NCI-H524 (cell line): Measurements from ENCODE around the gene OR1N1.
"Not testable (repeated sequence)": the region's sequence is repeated elsewhere in the genome, so short reads cannot be mapped to it uniquely, and the experiment has no call there.

ENCODE experiments used
- DNase-seq, 2 experiments: peaks; one replicate each; lab custom pipeline; 2025; lab: John Stamatoyannopoulos, UW

The OR1N1 gene, protein sequence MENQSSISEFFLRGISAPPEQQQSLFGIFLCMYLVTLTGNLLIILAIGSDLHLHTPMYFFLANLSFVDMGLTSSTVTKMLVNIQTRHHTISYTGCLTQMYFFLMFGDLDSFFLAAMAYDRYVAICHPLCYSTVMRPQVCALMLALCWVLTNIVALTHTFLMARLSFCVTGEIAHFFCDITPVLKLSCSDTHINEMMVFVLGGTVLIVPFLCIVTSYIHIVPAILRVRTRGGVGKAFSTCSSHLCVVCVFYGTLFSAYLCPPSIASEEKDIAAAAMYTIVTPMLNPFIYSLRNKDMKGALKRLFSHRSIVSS

DNA sequence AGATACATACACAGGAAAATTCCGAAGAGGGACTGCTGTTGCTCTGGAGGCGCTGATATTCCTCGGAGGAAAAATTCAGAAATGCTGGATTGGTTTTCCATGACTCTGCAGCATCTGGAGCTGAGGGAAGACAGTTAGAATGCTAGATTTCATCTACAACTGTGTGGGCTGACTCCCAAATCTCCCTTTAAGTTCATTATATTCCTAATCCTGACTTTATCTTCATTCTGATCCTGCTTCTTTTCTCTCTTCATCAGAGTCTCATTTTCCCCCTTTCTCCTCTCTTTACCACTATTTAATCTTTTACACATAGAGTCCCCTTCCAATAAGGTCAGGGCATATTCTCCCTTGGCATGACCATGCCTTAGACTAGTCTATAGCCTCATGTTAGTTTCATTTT, at the start of gene OR1N1:
Gene OR1N1 (minus strand): TSS at position 101 of the 400 bp plus-strand sequence. CDS start 0 bp downstream, at position 101.
- no peak for DNase-seq

DNA sequence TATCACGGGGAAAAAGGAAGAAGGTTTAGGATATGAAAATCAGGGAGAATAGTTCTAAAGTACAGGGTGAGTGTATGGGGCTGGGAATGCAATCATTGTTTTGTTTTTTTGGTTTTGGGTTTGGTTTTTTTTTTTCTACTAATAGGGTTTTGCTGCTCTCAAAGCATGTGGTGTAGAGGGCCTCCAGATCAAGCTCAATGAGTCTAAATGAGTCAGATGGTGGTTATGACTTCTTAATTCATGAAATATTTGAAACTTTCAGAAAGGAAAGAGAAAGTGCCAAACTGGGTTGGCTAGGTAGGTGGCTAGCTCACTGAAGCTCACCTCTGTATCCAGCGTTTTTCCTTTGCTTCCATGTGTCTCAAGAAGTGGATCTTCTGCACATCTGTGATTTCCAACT, 45.4 kb upstream of the OR1N1 start:
- no peak for DNase-seq

DNA sequence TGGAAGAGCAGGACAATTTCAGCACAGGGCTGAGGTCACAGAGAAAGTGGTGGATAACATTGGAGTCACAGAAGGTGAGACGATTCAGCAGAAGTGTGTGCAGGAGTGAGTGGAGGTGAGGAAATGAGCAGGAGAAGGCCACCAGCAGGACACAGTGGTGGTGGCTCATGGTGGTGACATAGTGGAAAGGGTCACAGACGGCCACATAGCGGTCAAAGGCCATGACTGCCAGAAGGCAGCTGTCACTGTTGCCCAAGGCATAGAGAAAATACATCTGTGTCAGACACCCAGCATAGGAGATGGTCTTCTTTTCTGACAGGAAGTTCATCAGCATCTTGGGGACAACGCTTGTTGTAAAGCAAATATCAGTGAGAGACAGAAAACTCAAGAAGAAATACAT, 40.8 kb upstream of the OR1N1 start:
- no peak for DNase-seq

DNA sequence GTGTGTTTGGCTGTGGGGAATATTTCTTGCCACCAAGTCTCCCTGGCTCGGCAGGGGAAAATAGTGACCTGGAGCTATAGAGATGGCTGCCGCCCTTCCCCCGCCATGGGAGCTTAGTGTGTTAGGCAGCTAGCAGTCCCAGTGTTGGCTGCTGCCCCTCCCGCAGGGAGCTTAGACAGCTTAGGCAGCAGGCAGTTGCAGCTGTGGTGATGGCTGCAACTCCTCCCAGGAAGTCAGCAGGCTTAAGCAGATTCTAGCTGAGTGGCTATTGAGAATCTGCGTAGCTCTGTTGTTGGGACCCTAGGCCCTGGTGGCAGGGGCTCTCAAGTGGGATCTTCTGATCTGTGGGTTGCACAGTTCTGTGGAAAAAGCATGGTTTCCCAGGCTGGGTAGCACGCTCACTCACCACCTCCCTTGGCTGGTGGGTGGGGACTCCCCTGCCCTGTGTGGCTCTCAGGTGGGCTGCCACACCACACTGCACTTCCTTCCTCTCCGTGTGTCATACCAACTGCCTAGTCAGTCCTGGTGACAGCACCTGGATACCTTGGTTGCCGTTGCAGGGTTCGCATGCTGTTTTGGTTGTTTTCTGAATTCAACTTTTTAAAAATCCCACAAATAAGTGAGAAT, 35.2 kb upstream of the OR1N1 start:
- peak; percentile 14 to 84 for DNase-seq

DNA sequence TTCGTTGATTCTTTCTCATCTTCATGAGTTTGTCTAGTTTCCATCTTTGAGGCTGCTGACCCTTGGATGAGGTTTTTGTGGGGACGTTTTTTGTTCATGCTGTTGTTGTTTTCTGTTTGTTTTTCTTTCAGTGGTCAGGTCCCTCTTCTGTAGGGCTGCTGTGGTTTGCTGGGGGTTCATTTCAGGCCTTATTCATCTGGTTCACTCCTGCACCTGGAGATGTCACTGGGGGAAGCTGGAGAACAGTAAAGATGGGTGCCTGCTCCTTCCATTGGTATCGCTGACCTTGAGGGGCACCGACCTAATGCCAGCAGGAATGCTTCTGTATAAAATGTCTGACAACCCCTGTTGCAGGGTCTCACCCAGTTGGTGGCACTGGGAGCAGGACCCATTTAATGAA, 34.4 kb upstream of the OR1N1 start:
- DNase-seq = no peak

DNA sequence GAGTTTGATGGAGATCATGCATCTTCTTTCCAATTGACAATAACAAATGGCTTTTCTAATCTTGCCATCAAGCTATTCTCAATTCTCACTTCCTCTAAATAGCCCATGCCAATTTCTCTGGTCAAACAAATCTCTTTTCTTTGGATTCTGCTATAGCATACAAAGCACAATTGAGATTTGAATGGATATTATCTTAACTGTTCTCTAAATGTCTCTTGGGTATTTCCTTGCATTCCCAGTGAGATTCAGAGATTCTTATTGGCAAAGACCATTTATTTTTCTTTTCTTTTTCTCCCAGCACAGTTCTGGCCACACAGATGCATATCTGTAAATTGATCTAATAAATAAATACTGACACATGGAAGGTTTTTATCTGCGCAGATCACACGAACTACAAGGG, 25.7 kb upstream of the OR1N1 start, which contains the start of gene OR1N2:
Gene OR1N2 (plus strand): TSS at position 301 of the 400 bp plus-strand sequence. CDS start 100 bp downstream, outside the sequence.
- DNase-seq = no peak

DNA sequence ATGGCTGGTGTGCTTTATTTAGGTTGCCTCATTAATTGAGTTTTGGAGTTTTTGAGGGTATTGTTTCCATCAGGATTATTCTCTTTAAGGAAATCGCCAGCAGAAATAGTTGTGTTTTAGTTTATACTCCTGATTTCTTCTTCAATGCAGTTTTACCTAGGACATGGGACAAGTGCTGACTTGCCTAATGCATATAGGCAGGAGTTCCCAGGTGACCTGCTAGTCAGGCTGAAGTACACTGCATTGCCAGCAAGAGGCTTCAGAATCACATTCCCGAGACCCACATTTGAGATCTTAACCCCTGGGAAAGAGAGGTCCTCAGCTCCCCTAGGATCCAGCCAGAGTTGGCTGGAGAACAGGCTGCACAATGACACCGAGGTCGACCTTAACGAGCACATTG, 24.3 kb upstream of the OR1N1 start:
- DNase-seq = no peak

DNA sequence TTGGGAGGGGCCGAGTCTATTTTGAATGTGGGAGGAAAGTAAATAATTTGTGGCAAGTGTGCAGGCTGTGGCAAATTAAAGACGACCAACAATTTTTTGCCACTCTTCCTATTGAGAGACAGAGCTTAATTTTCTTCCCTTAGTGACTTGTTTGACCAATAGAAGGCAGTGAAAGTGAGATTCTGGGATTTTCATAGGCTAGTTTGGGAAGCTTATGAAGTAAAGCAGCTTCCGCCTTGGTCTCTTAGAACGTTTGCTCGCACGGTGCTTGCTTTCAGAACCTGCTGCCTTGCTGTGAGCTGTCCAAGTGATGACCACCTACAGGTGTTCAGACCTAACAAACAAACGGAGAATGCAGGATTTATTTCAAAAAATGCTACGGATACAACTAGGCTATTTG, 19.1 kb upstream of the OR1N1 start:
- no peak for DNase-seq

DNA sequence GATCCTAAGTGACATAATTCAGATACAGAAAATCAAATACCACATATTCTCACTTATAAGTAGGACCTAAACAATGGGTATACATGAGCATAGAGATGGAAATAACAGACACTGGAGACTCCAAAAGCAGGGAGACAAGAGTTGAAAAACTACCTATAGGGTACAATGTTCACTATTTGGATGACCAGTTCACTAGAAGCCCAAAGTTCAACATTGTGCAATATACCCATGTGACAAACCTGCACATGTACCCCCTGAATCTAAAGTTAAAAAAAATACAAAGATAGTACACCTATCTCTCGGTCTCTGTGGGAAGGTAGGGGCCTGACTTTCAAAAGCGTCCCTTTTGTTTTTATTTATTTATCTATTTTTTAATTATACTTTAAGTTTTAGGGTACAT, 11.7 kb upstream of the OR1N1 start:
- no peak for DNase-seq

DNA sequence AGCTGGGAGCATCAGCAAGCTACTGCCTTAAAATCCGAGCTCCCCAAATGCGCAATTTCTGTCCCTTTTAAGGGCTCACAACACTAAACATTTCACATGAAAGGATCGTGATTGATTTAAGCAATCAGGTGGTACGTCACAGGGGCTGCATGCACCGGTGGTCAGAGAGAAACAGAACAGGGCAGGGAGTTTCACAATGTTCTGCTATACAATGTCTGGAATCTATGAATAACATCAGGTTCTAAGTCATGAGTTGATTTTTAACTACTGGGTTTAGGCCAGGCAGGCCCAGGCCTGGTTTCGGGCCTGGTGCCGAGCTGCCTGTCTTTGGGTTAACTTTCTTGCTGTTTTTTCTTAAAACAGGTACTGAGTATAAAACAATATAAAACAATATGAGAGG, 10.0 kb upstream of the OR1N1 start:
- DNase-seq = not testable (repeated sequence)

DNA sequence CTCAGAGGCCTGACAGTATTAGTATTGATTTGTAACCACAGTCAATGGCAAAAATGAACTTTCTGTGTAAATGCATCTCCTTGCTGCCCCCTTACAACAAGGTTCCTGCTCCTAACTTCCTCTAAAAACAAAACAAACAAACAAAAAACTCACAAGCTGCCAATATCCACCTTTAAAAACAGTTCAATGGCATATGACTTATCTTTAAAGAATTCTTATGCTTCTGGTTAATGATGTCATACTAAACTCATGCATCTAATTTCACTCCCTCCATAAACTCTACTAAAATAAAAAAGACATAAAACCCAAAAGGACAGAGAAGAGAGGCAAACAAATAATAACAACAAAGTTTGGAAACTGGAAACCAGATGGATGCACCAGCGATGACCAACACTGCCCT, 9.0 kb upstream of the OR1N1 start:
- no peak for DNase-seq

DNA sequence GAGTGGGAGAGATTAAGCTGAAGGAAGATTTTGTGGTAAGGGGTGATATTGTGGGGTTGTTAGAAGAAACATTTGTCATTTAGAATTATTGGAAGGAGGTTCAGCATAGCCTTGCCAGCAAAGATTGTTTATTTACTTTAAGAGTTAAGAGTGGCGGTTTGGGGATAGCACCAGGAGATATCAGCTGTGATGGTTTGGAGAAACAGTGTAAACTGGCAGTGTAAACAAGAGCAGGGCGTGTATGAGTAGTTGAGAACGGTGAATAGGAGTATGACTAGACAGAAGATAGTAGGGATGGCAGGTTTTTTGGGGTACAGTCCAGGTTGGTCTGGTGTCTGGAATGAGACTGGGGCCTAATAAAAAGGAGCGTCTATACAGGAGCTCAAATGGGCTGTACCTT, 4.1 kb upstream of the OR1N1 start:
- DNase-seq = not testable (repeated sequence)

DNA sequence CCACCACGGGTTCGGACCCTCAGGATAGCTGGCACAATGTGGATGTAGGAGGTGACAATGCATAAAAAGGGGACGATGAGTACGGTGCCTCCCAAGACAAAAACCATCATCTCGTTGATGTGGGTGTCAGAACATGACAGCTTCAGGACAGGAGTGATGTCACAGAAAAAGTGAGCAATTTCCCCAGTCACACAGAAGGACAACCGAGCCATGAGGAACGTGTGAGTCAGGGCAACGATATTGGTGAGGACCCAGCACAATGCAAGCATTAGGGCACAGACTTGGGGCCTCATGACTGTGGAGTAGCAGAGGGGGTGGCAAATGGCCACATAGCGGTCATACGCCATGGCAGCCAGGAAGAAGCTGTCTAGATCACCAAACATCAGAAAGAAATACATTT, 491 bp downstream of the OR1N1 start:
- no peak for DNase-seq

DNA sequence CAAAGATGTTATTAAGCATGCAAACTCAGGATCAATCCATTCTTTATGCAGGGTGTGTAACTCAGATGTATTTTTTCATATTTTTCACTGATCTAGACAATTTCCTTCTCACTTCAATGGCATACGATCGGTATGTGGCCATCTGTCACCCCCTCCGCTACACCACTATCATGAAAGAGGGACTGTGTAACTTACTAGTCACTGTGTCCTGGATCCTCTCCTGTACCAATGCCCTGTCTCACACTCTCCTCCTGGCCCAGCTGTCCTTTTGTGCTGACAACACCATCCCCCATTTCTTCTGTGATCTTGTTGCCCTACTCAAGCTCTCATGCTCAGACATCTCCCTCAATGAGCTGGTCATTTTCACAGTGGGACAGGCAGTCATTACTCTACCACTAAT, 7.7 kb downstream of the OR1N1 start:
- DNase-seq = no peak

DNA sequence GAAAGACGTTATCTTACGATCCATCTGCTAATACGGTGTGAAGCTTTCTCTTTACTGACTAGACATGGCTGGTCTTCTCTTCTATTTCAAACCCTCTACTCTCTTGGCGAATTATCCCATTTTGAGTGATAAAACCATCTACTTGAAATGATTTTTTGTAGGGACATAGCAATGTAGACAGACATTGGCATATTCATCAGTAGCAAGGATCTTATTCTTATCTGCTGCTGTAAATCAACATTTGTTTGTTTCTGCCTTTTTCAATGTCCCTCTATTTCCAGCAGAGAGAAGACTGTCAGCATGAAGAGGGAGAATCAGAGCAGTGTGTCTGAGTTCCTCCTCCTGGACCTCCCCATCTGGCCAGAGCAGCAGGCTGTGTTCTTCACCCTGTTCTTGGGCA, 8.3 kb downstream of the OR1N1 start, which contains the start of gene OR1J4:
Gene OR1J4 (plus strand): TSS at position 301 of the 400 bp plus-strand sequence. CDS start 0 bp downstream, at position 301.
- DNase-seq = no peak

DNA sequence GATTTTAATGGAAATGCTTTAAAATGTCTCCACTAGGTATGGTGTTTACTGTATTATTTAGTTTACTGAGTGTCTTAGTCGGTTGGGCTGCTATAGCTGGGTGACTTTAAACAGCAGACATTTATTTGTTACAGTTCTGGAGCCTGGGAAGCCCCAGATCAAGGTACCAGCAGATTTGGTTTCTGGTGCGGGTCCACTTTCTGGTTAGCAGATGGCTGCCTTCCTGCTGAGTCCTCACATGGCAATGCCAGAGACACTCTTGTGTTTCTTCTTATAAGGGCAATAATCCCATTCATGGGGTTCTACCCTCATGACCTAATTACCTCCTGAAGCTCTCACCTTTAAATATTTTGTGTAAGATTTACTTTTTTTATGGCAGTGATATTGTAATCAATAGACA, 8.9 kb downstream of the OR1N1 start:
- no peak for DNase-seq

DNA sequence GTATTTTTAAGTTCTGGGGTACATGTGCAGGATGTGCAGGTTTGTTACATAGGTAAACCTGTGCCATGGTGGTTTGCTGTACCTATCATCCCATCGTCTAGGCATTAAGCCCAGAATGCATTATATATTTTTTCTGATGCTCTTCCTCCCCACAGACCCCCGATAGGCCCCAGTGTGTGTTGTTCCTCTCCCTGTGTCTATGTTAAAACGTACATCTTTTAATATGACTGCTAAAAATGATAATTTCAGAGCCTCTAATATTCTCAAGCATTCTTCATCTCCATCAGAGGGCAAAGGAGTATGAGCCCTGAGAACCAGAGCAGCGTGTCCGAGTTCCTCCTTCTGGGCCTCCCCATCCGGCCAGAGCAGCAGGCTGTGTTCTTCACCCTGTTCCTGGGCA, 16.6 kb downstream of the OR1N1 start, which contains the start of gene OR1J2:
Gene OR1J2 (plus strand): TSS at position 301 of the 400 bp plus-strand sequence. CDS start 0 bp downstream, at position 301.
- DNase-seq = no peak

DNA sequence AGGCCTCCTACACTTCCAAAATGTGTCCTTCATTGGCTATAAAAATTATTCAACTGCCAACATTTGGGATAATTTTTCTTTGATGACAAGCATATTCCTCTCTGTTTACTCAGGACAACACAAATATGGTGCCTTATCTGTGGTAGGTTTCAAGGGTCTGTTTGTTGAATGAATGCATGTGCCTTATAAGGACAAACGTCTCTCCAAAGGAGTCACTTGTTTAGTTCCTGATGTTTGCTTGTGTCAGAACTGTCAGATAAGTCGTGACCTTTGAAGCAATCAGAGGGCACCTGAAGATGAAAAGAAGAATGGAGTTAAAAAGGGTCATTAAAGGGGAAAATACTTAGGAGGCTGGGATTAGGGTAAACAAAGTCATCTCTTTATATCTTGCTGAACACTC, 20.1 kb downstream of the OR1N1 start:
- DNase-seq = no peak

DNA sequence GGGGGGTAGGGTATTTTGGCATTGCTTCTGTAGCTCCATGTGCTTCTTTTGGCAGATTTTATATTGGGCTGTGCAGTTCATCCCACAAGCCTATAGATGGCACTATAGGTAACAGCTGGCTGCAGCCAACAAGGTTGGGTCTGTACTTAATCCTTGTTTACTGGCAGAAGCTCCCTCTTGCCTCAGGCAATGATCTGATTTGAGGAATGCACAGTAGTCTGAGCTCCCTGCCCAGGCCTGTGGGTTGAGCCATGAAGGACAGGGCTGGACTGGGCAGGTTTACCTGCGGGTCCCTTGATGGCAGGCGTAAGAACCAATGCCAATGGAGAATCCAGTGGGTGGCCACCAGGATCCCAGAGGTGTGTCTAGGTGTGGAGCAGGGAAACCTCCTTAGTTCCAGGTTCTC, 28.2 kb downstream of the OR1N1 start:
- peak; percentile 70 to 87 for DNase-seq

DNA sequence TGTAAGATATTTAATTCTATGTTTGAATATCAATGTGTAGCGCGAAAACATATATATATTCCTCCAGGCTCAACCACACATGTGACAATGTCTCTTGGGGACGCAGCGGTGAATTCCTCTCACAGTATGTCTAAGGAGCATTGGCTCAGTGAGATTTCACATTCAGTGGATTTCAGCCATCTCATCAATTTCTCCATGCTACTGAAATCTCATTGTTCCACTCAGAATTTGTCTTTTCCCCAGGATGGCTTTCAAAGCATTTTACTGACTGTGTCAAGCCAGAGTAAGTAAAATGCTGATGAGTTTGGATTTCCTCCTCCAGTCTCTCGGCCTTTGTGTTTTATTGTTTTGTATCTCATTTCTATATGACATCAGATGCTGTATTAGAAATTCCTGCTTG, 48.0 kb downstream of the OR1N1 start:
- no peak for DNase-seq

DNA sequence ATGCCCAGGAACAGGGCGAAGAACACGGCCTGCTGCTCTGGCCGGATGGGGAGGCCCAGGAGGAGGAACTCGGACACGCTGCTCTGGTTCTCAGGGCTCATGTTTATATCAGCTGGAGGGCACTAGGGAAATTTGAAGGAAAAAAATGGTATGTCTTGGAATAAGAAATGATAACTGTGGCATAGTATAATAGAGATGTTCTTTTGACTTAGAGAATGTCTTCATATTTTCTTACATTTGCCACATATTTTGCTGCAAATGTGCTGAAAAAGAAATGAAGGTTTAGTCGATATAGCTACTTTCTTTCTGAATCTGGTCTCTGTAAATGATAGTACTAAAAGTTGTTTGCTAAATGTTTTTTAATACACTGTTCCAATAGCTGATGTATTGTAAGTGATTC, 49.3 kb downstream of the OR1N1 start, which contains the start of gene OR1J1:
Gene OR1J1 (minus strand): TSS at position 101 of the 400 bp plus-strand sequence. CDS start 0 bp downstream, at position 101.
- DNase-seq = no peak

DNA sequence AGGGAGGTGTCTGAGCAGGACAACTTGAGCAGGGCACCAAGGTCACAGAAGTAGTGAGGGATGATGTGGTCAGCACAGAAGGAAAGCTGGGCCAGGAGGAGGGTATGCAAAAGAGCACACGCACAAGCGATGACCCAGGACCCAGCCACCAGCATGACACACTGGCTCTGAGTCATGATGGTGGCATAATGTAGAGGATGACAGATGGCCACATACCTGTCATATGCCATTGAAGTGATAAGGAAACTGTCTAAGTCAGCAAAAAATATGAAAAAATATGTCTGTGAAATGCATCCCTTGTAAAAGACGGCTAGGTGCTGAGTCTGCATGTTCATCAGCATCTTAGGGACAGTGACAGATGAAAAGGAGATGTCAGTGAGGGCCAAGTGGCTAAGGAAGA, 49.7 kb downstream of the OR1N1 start:
- no peak for DNase-seq
